COLO668 (cell line): Measurements from ENCODE around the gene LIMS2.
A peak's percentile ranks its signal among the peaks of the same experiment; 100 is the strongest.

Source experiments
- DNase-seq: peaks from one replicate; lab custom pipeline; 2025; ENCODE audit not compliant: unreplicated experiment; lab: John Stamatoyannopoulos, UW

LIMS2 gene

GRCh38 chr2:127678531-127678930, 3.2 kb upstream of the LIMS2 start:
- peak; percentile 79 for DNase-seq

- no peak for DNase-seq
These were observed 1.6 kb upstream of the LIMS2 start for GRCh38 chr2:127676906-127677305.

GRCh38 chr2:127674241-127675209, 805 bp downstream of the LIMS2 start:
- DNase-seq, result no peak

- DNase-seq, result no peak
These were observed 1.9 kb downstream of the LIMS2 start for GRCh38 chr2:127673291-127674069.

- DNase-seq, result no peak
These were observed 2.7 kb downstream of the LIMS2 start for GRCh38 chr2:127672341-127673224.

- DNase-seq, result no peak
These were observed 3.6 kb downstream of the LIMS2 start for GRCh38 chr2:127671557-127672302.

- no peak for DNase-seq
These were observed 4.4 kb downstream of the LIMS2 start for GRCh38 chr2:127670957-127671290.

- no peak for DNase-seq
These were observed 5.0 kb downstream of the LIMS2 start for GRCh38 chr2:127670055-127670956.

- DNase-seq, result no peak
These were observed 6.3 kb downstream of the LIMS2 start for GRCh38 chr2:127669056-127669455.

GRCh38 chr2:127665267-127665893, 9.9 kb downstream of the LIMS2 start:
- no peak for DNase-seq

GRCh38 chr2:127664895-127665225, 10.5 kb downstream of the LIMS2 start:
- DNase-seq, result no peak

- DNase-seq, result no peak
These were observed 11.1 kb downstream of the LIMS2 start for GRCh38 chr2:127664065-127664894.

GRCh38 chr2:127663566-127664064, 11.7 kb downstream of the LIMS2 start:
- no peak for DNase-seq

GRCh38 chr2:127662937-127663565, 12.3 kb downstream of the LIMS2 start:
- DNase-seq, result no peak

GRCh38 chr2:127661949-127662510, 13.3 kb downstream of the LIMS2 start:
- no peak for DNase-seq

- DNase-seq, result no peak
These were observed 14.2 kb downstream of the LIMS2 start for GRCh38 chr2:127661072-127661649.

GRCh38 chr2:127660291-127660578, 15.1 kb downstream of the LIMS2 start:
- DNase-seq, result no peak
